SIG-M5 treated with dmso at 0.1 percent for 504 hours (cell line): ENCODE data around the gene THPO.
A peak's percentile ranks its signal among the peaks of the same experiment; 100 is the strongest.

Experiments
- DNase-seq: peaks from one replicate; lab custom pipeline; 2025; ENCODE audit not compliant: unreplicated experiment; lab: John Stamatoyannopoulos, UW

The THPO gene

DNA sequence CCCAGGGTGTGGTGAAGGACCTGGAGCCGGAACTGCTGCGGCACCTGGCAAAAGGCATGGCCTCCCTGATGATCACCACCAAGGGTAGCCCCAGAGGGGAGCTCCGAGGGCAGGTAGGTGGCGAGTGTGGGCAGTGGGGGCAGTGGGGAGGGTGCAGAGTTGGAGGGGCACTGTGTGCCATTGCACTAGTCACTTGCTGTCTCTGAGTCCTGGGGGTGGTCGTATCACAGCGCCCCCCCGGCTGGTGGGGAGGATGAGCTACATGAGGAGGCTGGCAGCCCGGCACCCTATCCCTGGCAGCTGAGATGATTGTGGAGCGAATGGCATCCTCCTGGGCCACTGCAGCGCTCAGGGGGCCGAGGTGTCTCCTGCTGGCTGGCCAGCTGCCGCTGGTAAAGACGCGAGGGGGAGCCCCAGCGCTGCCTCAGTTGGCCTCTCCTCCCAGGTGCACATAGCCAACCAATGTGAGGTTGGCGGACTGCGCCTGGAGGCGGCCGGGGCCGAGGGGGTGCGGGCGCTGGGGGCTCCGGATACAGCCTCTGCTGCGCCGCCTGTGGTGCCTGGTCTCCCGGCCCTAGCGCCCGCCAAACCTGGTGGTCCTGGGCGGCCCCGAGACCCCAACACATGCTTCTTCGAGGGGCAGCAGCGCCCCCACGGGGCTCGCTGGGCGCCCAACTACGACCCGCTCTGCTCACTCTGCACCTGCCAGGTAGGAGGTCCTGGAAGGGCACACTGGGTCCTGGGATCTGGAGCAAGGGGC is 8.2 kb upstream of the THPO start:
- DNase-seq, result no peak

DNA sequence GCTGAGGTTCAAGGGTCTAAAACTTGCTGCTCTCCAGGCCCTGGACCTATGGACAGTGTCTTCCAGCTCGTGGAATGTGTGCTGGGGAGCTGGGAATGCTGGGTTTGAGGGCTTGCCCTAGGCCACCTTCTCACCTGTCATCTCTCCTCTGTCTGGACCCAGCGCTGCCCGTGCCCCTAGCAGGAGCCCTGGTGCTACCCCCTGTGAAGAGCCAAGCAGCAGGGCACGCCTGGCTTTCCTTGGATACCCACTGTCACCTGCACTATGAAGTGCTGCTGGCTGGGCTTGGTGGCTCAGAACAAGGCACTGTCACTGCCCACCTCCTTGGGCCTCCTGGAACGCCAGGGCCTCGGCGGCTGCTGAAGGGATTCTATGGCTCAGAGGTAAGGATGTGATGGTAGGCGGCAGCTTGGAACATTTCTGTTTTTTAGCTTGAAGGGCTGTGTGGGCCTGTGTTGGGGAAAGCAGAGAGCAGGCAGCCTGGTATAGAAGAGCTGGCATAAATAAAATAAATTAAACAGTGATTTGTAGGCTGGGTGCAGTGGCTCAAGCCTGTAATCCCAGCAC is 6.9 kb upstream of the THPO start:
- no peak for DNase-seq

DNA sequence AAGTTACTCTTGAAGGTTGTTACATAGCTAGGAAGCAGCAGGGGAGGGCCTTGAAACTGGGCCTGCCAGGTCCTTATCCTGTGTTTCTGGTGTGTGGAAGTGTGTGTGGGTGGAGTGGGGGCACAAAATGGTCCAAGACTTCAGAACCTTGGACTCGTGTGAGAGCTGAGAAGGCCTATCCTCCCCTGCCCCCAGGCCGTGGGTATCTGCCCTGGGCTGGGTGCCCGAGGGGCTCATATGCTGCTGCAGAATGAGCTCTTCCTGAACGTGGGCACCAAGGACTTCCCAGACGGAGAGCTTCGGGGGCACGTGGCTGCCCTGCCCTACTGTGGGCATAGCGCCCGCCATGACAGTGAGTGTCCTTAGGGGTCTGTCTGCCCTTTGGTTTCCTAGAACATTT is 6.3 kb upstream of the THPO start:
- DNase-seq, result no peak

DNA sequence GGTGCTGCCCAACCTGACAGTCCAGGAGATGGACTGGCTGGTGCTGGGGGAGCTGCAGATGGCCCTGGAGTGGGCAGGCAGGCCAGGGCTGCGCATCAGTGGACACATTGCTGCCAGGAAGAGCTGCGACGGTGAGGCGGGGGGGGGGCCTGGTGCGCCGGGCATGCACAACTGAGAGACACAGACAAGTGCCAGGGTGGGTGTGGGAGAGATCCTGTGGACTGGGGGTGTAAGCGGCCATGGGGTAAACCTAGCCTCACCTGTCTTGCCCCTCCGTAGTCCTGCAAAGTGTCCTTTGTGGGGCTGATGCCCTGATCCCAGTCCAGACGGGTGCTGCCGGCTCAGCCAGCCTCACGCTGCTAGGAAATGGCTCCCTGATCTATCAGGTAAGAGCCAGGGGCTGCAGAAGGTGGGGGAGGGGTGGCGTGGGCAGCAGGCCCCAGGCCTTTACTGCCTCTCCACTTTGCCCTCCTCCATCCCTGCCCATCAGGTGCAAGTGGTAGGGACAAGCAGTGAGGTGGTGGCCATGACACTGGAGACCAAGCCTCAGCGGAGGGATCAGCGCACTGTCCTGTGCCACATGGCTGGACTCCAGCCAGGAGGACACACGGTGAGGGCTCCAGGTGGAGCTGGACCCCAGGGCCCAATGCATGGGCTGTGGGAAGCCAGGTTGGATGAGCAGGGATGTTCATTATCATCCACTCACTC is 5.2 kb upstream of the THPO start:
- DNase-seq, result no peak

DNA sequence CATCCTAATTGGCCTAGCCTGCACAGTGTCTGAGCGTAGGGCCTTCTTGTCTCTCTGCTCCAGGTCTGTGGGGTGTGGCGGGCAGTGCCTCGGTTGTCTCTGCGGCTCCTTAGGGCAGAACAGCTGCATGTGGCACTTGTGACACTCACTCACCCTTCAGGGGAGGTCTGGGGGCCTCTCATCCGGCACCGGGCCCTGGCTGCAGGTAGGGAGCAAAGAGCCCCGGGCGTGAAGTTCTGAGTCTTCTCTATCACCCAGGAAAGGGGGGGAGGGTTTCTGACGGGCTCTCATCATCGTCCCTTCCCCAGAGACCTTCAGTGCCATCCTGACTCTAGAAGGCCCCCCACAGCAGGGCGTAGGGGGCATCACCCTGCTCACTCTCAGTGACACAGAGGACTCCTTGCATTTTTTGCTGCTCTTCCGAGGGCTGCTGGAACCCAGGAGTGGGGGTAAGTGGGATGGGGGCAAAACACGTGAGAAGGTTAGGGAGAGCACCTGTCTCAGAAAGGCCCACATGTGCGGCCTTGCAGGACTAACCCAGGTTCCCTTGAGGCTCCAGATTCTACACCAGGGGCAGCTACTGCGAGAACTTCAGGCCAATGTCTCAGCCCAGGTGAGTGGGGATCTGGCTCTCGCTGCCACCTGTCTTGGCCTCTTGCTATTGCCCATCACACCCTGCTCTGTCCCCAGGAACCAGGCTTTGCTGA is 4.5 kb upstream of the THPO start:
- DNase-seq, result no peak

DNA sequence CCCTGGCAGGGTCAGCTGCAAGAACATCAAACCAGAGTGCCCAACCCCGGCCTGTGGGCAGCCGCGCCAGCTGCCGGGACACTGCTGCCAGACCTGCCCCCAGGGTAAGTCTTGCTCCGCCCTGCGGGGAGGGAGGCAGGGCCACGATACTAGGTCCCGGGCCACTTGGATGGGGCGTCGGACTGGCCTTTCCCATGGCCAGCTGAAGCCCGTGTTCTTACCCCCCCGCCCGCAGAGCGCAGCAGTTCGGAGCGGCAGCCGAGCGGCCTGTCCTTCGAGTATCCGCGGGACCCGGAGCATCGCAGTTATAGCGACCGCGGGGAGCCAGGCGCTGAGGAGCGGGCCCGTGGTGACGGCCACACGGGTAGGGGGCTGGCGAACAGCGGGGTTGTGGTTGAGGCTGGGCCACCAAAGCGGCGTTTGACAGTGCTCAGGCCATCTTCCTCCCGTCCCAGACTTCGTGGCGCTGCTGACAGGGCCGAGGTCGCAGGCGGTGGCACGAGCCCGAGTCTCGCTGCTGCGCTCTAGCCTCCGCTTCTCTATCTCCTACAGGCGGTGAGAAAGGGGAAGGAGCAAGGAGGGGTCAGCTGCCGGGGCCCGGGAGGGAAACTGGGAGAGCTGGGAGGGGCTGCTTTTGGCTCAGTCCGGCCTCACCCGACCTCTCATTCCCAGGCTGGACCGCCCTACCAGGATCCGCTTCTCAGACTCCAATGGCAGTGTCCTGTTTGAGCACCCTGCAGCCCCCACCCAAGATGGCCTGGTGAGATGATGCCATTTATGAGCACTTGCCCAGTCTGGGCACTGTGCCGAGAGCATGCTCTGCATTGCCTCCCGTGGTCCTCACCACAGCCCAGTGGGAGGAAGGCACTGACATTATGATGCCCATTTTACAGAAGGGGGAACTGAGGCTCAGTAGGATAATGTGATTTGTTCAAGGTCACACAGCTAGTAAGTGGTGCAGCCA is 3.5 kb upstream of the THPO start:
- DNase-seq, result peak; percentile 48

DNA sequence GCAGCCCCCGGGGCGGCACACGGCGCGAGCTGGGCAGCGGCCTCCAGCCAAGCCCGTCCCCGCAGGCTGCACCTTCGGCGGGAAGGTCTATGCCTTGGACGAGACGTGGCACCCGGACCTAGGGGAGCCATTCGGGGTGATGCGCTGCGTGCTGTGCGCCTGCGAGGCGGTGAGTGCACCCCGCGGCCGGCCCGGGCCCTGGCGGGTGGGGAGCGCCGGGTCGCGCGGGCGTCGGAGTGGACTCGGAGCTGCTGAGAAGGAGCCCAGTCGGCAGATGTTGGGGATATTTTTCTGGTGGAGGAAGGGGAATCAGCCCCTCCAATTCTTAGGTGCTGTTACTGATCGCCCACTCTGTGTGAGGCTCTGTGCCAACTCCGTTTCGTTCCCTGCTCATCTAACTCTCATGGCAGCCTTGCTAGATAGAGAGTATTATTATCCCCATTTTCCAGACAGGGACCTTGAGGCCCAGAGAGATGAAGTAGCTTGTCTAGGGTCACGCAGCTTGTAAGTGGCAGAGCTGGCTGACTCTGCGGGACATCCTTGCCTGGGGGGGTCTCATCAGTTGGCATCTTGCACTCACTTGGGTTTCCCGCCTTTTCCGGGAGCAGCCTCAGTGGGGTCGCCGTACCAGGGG is 2.7 kb upstream of the THPO start:
- no peak for DNase-seq

DNA sequence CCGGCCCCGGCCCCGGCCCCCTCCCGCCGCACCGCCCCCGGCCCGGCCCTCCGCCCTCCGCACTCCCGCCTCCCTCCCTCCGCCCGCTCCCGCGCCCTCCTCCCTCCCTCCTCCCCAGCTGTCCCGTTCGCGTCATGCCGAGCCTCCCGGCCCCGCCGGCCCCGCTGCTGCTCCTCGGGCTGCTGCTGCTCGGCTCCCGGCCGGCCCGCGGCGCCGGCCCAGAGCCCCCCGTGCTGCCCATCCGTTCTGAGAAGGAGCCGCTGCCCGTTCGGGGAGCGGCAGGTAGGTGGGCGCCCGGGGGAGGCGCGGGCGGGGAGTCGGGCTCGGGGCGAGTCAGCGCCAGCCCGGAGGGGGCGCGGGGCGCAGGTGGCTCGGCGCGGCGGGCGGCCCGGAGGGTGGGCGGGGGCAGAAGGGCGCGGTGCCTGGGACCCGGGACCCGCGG is 2.2 kb upstream of the THPO start:
- no peak for DNase-seq

DNA sequence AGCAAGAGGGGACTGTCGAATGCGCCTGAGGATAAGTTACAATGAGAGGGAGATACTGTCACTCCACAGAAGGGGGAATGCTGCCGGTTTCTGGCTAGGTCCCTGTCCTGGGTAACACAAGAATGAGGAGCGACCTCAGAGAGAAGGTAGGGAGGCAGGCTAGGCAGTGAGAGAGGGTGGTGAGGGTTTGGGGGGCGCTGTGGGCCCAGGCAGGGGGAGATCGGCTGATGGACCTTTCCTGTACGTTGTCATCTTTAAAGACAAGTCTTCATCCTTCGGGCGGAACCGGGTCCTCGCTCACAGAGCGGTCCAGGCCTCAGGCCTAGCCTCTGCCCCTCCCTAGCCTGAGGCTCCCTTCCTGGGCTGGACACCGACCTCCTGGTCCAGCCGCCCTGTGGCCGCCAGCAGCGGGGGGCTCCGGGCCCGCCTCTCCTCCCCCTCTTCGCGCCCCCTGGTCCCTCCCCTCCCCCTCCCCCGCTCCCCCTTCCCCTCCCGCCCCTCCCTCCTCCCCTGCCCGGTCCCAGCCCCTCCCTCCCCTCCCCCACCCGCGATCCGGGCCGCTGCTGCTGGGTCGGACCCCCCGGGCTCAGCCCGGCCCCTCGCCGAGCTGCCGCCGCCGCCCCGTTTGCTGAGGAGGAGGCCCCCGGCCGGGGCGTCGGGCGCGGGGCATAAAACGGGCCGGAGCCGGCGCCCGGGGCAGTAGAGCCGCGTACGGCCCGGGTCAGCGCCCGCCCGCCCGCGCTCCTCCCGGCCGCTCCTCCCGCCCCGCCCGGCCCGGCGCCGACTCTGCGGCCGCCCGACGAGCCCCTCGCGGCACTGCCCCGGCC is 1.6 kb upstream of the THPO start, which contains the start of gene CHRD:
TSS of gene CHRD (plus strand) at position 697 of the 827 bp plus-strand sequence. CDS start 265 bp downstream, outside the sequence.
- no peak for DNase-seq

DNA sequence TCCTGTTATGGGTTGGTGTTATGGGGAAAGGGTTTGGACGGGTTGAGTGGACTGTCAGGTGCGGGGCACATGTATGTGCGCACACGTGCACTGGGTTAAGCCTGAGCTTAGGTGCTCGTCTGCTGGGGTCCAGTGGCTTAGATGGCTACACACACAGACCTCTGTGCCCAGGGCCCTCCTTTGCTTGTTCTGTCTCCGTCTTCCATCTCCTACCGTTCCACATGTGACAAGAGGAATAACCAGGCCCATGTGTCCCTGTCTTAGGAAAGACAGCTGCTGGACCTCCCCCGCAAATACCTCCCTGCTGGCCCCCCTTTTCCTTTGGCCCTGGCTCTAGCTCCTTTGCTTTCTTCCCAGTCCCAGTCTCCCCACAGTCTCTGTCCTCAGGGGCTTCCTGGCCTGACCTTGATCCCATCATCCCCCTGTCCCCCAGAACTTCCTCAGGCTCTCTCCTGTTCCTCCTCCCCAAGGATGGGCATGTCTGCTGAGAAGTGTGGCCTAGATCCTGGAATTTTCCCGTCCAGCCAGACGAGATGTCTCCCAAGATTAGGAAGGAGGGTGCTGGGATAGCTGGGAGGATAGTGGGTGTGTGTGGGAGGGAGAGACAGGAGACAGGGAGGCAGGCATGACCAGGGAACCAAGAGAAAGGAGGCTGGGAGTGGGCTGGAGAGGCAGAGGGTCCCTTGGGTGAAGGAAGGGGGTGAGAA is 797 bp upstream of the THPO start:
- DNase-seq, result no peak

DNA sequence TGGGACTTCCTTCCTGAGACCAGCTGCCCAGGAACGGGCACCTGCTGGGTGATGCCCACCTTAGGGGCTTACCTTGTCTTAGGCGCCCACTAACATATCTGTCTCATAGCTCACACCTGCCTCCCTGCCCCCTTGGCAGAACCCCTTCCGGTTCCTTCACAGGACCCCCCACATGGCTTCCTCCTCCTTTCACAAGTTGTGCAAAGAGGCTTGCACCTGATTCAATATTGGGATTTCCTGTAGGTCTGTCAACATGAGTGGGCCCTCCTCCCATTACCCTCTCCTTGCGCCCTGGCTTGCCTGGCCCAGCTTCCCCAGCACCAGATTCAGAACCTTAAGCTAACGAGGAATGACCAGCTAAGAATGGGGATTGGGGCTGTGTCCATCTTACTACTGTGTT is 633 bp downstream of the THPO start:
- no peak for DNase-seq

DNA sequence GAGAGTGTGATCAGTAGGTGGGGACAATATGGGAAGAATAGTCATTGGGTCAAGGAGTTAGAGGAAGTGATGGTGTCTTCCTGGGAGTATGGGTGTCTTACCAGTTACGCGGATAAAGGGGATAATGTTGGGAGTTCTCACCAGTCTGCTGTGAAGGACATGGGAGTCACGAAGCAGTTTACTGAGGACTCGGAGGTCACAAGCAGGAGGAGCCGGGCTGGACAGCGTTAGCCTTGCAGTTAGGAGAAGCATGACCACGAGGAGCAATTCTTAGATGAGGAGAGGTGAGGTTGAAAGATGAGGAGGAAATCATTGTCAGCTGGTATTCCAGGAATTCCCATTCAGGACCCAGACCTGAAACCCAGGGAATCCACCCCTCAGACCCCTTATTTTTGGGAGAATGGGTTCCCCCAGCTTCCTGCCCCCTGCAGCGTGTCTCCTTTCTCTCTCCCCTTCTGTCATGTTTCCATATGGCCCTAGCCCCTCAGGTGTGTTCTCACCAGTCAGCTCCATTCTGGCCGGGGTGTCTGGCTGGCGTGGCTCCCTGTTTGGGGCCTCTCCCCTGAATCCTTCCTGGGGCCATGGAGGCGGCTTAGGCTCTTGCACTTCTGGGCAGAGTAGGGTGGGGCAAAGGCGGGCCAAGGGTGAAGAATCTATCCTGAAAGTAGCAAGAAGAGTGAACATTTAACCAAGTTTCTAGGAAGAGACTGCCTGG is 2.1 kb downstream of the THPO start:
- DNase-seq, result no peak

DNA sequence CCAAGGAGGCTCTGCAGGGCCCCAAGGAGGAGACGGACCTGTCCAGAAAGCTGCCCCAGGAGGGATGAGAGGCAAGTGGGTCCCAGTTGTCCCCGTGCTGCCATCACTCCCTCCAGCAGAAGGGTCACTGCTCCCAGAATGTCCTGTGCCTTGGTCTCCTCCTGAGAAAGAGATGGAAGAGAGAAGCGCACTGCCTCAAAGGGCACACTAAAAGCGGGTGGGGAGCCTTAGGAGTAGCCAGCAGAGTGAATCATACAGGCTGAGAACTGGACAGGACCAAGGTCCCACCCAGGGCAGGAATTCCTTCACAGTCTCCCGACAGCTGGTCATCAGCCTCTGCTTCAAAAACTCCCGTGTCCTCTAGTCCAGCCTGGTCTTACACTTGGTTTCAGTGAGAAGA is 4.6 kb downstream of the THPO start:
- DNase-seq, result no peak

DNA sequence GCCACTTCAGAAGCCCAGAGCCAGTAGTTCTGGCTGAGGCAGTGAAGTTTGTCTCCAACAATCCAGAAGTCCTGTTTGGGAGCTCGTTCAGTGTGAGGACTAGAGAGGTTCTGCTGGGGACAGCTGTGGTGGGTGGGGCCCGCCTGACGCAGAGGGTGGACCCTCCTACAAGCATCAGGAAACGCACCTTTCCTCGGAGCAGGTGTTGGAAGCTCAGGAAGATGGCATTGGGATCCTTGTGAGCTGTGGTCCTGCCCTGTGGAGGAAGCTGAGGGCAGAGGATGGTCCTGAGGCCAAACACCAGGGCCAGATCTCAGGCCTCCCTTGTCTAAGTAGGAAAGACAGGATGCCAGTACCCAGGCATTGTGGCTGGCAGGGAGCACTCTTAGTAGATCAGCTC is 5.1 kb downstream of the THPO start:
- no peak for DNase-seq

DNA sequence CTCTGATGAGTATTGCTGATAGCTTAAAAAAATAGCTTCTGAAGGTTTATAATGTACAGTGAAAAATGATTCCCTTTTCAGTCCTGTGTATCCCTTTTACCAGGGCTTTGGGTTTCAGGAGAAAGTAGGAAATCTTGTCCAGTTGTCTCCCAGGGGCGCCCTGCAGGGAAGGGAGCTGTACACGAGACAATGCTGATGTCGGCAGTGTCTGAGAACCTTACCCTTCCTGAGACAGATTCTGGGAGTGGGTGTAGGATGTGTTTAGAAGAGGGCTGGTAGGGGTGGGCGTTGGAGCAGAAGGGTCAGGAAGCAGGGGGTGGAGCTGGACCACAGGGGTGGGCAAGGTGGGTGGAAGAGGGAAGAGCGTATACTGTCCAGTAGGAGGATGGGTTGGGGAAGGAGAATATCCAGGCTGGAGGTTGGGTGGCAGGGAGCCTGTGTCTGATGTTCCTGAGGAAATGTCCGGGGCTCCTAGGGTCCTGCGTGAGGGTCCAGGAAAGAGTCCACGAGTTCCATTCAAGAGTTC is 5.6 kb downstream of the THPO start:
- no peak for DNase-seq

DNA sequence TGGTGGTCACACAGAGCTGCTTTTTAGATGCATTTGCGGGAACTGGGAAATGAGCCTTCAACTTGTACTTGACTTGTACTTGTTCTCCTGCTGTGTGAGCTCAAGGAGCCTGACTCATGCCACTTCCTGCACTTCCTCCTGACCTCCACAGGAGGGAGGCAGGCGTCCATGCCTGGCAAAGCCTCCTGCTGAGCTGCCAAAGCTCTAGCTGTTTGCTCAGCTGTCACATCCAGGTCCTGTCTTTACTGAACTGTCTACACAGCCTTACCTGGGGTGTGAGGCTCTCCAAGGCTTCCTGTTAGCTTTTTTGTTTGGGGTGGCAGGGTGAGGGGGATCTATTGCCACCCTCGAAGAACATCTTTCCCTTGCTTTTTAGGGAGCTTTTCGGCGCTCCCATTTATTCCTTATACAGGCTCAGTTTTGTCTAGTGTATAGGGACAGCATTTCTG is 6.4 kb downstream of the THPO start:
- DNase-seq, result peak; percentile 89

DNA sequence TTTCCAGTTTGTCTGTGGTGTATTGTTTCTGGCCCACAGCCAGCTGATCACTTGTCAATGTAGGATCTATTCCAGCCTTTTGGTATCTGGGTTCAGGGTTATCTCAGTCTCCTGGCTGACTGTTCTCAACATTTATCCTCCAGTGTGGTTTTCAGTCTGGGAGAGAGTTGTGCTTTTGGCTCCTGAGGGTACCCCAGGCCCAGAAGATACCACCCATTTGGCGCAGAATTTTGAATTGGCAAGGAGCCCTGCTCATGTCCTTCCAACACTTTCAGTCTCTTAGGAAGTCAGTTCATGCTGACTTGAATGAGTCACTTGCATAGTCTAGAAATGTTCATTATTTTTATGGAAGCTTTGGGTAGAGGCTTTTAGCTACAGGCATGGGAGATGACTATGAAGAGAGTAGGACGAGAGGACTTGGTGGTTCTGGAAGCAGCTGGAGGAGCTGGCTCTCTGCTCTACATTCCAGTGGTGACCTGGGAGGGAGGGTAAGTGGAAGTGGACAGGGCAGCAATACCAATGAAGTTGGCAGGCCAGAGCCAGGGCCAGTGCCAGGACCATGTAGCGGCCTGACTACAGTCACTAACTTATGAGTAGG is 9.3 kb downstream of the THPO start:
- DNase-seq, result no peak
